GM18505 (cell line): ENCODE data around the gene FRMD5.

Experiments
- ATAC-seq: cut with Tn5 transposase; IDR thresholded peaks from one replicate; pipeline ENCODE4 v1.9.1; 2021; ENCODE audit not compliant: unreplicated experiment
- POLR2A ChIP-seq: IDR thresholded peaks from 4 replicates; pipeline ENCODE4 v1.6.1; 2011; ENCODE audit warnings: borderline replicate concordance; ENCODE audit not compliant: insufficient read depth, insufficient read length; ENCODE audit errors: extremely low read depth

The FRMD5 gene

DNA sequence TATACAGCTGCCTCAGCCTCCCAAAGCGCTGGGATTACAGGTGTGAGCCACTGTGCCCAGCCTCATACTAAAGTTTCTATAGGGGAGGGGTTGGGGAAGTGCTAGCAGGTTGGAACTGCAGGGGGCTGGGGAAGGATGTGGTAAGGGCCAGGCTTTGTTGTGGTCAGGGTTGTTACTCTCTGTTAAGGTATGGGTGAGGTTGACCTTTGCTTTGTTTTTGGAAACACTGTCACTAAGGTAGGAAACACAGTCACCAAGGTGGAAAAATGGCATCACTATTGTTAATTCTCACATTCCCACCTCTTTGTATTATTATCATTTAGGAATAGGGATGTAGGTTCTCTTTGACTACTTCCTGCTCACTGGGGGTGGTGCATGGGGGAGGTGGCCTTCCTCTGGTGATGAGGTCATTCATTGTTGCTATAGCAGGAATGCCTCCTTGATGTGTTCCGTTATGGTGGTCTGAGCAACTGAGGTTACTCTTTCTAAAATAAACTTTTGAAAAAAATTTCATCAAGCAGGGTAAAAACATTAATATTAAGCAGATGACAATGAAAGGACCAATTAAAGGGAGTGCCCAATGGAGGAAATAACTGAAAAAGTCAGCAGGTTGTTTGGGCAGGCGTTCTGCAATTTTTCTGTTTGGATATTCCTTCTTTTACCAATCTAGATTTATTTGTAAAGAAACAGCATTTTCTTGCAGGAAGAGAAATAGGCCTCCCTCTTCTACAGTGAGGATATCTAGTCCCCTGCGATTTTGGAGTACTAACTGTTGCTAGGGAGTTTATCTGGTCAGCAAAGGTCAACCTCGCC is 217.8 kb downstream of the FRMD5 start:
- no peak for TF ChIP-seq POLR2A
- no peak for ATAC-seq

DNA sequence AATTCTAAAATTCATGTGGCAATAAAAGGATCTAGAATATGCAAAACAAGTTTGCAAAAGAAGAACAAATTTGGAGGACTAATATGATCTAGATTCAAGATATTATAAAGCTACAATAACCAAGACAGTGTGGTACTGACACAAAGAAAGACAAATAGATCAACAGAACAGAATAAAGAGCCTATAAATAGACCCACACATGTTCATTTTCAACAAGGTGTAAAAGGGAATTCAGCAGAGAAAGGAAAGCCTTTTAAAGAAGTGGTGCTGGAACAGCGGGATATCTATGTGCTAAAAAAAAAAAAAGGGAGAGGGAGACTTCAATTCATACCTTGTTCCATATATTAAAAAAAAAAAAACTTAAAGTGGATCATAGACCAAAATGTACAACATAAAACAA is 219.3 kb downstream of the FRMD5 start:
- ATAC-seq = no peak
- TF ChIP-seq POLR2A = no peak

DNA sequence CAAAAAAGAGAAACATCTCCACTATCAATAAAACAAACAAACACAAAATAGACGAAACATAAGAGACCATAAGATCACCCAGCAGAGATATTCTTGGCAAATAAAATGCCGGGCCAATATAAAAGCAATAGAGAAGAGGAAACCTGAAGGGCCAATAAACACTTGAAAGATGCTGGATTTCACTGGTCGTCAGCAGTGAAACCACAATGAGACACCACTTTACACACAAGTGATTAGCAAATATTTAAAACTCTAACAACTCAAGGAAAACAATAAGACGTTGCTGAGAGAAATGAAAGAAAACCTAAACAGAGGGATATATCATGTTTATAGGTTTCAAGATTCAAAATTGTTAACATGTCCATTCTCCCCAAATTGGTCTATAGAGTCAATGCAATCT is 219.7 kb downstream of the FRMD5 start:
- no peak for TF ChIP-seq POLR2A
- no peak for ATAC-seq

DNA sequence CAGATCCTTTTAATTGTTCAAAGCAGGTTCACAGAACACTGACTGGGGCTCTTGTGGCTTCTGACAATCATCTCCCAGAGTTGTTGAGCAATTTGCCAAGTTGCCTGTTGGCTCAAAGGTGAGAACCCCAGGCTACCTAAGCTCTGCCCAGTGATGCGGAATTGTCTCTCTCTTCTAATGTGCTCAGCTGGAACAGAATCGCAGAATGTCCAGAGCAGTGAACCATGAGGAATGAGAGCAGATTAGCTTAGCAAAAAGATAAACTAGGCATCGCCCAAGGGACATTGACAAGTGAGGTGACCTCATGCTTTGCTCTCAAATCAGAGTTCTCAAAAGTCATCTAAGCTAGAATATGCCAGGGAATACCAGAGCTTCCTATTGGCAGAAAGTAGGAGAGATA is 220.2 kb downstream of the FRMD5 start:
- ATAC-seq = no peak
- no peak for TF ChIP-seq POLR2A

DNA sequence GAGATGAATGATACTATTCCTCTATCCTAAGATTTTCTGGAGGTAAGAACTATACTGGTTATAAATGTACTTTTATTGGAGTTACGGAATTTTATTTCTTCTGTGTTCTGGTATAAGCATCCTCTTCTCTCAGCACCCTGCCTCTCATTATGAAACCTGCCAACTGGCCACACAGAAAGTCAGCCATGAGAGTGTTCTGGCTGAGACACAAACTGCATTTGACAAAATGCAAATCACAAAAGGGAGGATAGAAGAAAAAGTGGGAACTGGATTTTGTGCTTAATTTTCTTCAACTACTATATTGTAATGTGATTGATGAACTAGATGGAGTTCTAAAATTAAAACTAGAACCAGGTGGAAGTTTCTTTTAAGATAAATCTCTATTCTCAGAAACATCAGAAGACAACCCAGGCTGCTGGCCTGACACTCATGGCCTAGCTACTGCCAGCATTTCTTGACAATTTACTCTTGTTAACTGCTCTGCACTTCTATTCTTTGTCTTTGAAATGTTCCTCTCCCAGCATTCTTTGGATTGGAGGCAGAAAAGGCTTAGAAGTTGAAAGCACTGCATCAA is 225.2 kb downstream of the FRMD5 start:
- TF ChIP-seq POLR2A = no peak
- ATAC-seq = no peak

DNA sequence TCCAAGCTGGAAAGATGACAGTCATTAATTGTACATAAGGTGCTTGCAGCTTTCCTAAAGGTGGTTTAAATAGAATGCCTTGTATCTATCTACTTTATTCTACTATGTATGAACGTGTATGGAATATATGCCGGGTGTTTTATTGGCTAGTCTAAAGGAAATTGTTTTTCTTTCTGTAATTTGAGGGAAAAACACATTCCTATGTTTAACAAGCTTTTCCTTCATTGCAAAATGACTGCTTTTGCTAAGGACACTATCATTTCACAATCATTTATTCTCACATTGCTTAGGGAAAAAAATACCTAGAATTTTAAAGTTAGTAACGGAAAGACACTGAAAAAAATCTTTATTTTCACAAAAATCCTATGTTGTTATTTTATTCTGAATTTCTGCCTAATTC is 226.5 kb downstream of the FRMD5 start:
- ATAC-seq = no peak
- no peak for TF ChIP-seq POLR2A

DNA sequence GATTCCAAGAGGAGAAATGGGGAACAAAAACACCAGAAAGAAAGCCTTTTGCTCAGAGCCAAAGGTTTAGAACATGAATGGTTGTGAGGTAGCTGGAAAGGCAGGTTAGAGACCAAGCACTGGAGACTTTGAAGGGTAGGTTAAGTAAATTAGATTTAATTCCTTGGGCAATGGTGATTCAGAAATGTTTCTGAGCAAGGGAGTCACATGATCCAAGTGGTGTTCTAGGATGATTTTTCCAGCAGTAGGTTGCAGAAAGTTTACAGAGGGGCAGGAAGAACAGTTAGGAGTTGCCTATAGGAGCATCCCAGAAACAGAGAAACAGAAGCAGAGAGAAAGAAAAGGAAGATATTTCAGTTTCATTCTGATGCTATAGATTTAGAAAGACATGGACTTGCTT is 228.4 kb downstream of the FRMD5 start:
- ATAC-seq = no peak
- no peak for TF ChIP-seq POLR2A

DNA sequence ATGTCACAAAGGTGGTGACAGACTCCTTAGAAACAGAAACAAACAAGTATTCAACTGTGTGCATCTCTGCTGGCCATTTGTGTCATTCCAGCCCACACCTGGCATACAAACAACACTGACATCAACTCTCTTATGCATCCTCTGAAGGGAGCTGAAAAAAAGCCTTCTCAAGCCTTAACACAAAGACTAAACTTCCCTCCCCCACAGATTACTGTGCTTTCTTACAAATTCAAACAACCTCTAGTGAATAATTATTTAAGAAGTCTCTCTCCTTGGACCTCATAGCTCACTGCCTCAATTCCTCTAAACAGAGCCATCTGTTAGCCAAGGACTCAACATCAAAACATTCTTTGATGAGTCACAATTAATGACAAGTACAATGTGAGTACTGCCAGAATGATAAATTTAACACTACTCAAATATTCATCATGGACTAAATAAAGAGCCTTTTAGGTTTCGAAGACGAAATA is 236.2 kb downstream of the FRMD5 start:
- no peak for TF ChIP-seq POLR2A
- no peak for ATAC-seq

DNA sequence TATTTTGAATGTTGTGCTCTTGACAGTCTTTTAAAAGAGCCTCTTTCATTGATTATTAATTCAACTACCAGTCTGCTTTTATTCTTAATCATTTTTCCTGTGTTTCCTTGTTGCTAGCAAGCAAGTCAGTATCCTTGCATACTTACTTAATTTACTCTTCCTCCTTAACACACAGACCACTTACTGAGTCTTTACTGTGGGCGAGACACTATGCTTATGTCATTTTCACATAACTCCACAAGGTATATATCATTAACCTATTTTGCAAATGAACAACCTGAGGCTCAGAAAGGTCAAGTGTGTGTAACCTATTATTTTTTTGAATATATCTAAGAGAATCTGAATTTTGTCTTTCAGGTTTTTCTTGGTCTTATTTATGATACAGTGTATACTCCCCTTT is 237.3 kb downstream of the FRMD5 start:
- no peak for ATAC-seq
- TF ChIP-seq POLR2A = no peak

DNA sequence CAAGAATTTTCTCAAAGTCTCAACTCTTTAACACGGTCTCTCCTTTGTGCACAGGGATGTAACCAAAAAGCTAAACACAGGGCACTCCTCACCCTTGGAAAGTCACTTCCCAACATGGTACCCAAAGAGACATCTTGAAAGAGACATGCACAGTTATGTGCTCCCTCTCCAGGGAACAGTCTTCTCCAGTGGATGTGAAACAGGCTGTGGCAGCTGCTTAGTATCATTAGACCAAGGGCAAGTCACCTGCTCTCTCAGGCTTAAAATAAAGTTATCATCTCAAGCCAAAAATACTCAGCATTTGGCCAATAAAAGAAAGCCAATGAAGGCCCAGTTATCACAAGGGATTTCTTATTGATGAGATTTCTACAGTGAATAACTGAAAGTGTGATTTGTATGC is 239.9 kb downstream of the FRMD5 start:
- no peak for ATAC-seq
- no peak for TF ChIP-seq POLR2A

DNA sequence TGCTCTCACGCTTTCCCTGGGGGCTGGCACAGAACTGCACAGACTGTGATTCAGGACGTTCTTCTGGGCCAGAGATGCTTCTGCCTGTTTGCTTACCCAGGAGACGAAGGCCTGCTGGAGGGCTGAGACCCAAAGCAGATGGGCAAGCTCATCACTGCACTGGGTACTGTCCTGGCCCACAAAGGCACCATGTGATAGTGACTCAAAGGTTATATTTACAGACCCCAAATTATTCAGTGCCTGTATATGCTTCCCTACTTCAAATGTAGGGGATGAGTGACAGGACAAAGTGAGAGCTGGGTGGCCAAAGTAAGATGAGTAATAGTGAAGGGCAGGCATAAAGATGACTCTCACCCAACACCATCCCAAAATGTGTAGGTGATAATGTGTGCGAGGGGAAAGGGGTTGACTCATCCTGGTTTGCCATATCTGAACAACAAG is 240.9 kb downstream of the FRMD5 start:
- ATAC-seq = no peak
- TF ChIP-seq POLR2A = no peak

DNA sequence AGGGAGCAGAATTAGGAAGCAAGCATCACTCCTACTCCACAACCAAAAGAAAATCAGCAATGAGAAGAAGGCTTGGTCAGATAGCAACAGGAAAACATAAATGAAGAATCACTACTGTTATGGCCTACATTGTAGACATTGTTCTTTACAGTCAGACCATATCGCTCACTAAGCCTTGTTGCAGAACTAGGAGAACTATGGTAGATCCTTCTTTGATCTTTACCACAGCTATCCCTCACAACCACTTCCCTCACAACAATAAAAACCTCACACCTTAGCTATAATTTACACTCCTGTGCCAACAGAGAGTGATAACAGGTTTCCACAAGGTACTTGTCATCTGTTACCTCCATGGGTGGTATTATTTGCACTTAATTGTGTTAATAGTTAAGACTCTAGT is 241.7 kb downstream of the FRMD5 start:
- no peak for ATAC-seq
- no peak for TF ChIP-seq POLR2A

DNA sequence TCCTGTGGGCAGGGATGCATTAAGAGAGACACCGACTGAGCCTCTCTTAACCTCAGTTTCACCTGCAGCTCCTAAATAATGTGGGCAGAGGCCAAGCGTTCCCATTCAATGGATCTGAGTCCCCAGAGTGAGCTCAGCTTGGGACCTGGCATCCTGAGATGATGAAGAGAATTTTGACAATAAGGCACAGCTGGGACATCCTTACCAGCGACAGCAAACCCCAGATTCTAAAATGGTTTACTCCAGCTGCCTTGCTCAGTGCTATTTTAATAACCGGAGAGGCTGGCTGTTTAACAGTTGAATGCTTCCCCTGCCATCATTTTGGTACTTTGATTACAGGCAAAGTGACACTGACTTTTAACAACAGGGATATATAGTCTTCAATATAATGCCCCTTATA is 244.5 kb downstream of the FRMD5 start:
- TF ChIP-seq POLR2A = no peak

DNA sequence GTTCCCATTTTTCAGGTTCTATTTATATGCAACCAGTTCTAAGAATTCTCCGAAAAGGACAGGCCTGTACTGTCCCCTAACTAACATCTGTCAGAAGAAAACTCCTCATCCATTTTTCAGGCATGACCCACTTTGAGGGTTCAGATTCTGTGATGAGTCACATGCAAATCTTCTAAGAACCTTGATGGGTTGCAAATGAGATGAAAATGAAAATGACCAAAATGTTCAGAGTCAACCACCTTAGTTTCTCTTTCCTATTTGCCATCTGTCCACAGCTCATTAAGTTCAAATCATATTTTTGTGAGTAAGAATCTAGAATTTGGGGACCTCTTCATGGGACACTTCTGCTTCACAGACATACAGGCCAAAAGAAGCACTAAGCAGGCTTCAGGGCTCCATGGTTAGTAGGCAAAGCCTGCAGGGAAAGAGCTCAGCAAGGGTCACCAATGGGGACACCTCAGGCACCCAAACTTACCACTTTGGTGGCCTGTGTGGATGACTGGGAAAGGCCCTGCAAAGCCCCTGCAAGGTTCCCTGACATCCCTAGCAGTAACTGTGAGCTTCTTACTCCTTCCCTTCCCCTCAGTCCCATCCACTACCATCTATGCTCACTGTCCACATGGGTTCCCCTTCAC is 246.3 kb downstream of the FRMD5 start:
- ATAC-seq = no peak
- no peak for TF ChIP-seq POLR2A

More for the DNA sequence above, 244.5 kb downstream of the FRMD5 start:
- ATAC-seq = no peak
